GM20431 (cell line): ENCODE measurements around the gene MSI2.

Experiments used
- in situ Hi-C: fragments of 300-500 bp; cut with MseI, MboI; formaldehyde crosslinking; loops from one replicate; pipeline ENCODE4 v1.15.0; 2020; ENCODE audit warnings: low sequenced_read_pairs; ENCODE audit not compliant: unreplicated experiment

Gene MSI2

DNA sequence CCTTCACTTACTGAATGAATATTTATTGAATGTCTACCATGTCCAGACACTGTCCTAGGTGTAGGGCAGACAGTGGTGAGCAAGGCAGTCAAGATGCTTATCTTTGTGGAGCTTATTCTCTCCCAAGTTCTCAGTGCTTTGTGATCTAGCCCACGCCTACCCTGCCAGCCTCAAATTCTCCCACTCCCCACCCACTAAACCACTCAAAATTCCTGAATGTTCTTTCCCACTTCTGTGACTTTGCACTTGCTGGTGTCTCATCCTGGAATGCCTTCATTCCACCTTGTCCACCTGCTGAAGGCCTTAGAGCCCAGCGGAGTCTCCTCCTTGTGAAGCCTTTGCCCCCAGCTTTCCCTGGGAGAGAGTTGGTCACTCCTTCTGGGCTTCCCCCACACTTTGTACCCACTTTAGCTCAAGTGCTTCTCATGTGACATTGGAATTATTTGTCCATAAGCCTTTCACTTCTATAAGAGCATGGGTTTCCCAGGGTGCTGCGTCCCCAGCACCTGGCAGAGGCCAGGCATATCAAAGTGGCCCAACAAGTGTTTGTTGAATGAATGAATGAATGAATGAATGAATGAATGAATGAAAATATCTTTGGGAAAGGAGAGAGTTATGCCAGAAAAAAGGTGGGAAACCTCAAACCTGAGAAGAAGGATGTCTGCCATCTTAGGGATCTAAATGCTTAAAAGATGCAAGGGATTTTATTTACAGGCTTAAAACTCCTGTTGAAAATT, 465.8 kb downstream of the MSI2 start:
- in situ Hi-C loops, result no loop called here

GRCh38 chr17:57722704-57723043, 466.4 kb downstream of the MSI2 start:
- in situ Hi-C loops, result no loop called here

- in situ Hi-C loops, result no loop called here
Observed at GRCh38 chr17:57723427-57724025, 467.2 kb downstream of the MSI2 start.

- in situ Hi-C loops, result no loop called here
Observed at GRCh38 chr17:57724026-57724728, 467.9 kb downstream of the MSI2 start.

DNA sequence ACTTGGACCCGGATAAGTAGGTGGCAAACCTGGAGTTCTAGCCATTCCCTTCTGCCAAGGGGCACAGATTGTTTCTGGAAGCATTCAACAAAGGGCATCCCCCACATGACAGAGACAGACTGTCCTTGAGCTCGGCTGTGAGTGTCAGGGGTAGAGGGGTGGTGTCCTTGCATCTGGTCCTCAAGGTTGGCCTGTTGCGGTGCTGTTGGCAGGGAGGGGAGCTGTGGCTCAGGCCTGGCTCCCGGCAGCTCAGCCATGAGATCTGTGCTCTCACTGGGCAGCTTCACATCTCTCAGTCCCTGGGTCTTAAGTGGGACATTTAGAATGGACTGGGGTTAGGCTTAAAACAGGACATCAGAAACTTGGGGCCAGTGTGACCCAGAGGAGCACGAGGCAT, 468.4 kb downstream of the MSI2 start:
- in situ Hi-C loops, result loop anchor here (25.0 kb wide), 1 partner anchor 487 kb away; no protein-coding TSS in a partner anchor

GRCh38 chr17:57726213-57726790, 470.0 kb downstream of the MSI2 start:
- in situ Hi-C loops, result loop anchor here (25.0 kb wide), 1 partner anchor 489 kb away; no protein-coding TSS in a partner anchor

DNA sequence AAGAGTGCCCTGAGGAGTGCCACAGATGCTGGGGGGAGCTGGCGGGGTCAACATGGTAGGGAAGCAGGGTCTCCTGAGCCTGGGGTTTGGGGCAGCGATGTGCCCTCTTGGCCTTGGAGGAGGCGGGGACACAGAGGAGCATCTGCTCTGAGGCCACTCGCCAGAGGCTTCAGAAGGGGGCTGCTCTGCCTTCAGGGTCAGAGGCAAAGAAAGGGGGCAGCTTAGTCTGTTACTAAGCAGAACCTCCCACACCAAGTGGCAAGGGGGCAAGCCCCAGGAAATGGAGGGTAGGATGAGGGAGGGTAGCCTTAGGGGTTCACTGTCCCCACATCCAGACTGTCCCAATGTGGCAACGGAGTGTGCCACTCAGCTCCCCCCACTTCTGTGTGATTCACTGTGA, 470.5 kb downstream of the MSI2 start:
- in situ Hi-C loops, result loop anchor here (25.0 kb wide), 1 partner anchor 490 kb away; no protein-coding TSS in a partner anchor

DNA sequence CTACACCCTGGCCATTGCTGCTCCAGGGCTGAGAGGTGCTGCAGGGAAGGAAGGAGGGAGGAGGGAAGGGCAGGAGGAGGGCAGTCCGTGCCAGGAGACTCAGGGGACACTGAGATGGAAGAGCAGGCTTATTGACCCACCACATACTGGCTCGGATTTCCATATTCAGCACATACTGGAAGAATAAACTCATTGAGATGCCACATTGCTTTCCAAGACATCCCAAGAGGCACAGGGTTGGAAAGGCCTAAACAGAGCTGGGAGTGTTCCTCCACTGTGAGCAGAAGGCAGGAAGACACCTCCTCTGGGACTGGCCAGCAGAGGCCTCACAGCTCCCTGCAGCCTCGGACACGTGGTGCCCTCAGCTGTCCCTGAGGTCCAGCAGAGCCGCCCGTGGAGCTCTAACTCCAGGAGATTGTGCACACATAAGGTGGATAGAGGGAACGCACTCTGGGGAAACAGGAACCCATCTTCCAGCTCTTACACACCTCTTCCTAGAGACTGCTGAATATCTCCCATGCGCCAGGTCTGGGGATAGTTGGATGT, 471.4 kb downstream of the MSI2 start:
- in situ Hi-C loops, result loop anchor here (25.0 kb wide), 1 partner anchor 490 kb away; no protein-coding TSS in a partner anchor

GRCh38 chr17:57730026-57730701, 473.8 kb downstream of the MSI2 start:
- in situ Hi-C loops, result loop anchor here (25.0 kb wide), 1 partner anchor 493 kb away; no protein-coding TSS in a partner anchor

DNA sequence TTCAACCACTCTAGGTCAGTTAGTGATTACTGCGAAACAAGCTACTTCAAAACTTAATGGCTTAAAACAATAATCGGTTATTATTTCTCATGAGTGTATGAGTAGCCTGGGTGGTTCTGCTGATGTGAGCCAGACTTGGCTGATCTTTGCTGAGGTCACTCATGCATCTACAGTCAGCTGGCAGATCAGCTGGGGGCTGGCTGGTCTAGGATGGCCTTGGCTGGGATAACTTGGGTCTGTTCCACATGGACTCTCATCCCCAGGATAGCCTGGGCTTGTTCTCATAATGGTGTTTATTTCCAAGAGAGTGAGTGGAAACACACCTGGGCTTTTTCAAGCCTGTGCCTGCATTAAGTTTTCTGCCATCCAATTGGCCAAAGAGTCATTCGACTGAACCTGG, 475.7 kb downstream of the MSI2 start:
- in situ Hi-C loops, result loop anchor here (25.0 kb wide), 1 partner anchor 495 kb away; no protein-coding TSS in a partner anchor

DNA sequence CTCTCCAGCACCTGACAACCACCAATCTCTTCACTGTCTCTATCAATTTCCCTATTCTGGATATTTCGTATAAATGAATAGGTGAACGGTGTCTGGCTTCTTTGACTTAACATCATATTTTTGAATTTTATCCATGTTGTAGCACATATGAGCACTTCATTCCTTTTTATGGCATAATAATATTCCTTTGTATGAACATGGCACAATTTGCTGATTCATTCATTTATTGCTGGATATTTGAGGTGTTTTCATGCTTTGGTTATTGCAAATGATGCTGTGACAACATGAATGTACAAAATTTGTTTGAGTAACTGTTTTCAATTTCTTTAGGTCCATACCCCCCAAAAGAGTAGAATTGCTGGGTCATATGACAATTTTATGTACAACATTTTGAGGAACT, 476.8 kb downstream of the MSI2 start:
- in situ Hi-C loops, result loop anchor here (25.0 kb wide), 1 partner anchor 496 kb away; no protein-coding TSS in a partner anchor
